Stimulated activated CD4-positive, alpha-beta T cell treated with anti-CD3 and anti-CD28 coated beads, Interleukin-4, amount 100 ng/mL, for 1 hour (primary cell): ENCODE data around the gene DLG1.

Experiments
- DNase-seq: peaks from one replicate; pipeline ENCODE4 v3.0.0-alpha.2; 2020

DLG1 gene

GRCh38 chr3:197027151-197027895 lies 271.1 kb downstream of the DLG1 start:
- DNase-seq, result no peak

- no peak for DNase-seq
These were observed 271.9 kb downstream of the DLG1 start for GRCh38 chr3:197026481-197026866.

- DNase-seq, result no peak
These were observed 272.5 kb downstream of the DLG1 start for GRCh38 chr3:197025736-197026480.

GRCh38 chr3:197024881-197025735 lies 273.3 kb downstream of the DLG1 start:
- no peak for DNase-seq

- no peak for DNase-seq
These were observed 274.3 kb downstream of the DLG1 start for GRCh38 chr3:197023998-197024651.

GRCh38 chr3:197023241-197023997 lies 275.0 kb downstream of the DLG1 start:
- DNase-seq, result no peak

- DNase-seq, result no peak
These were observed 275.8 kb downstream of the DLG1 start for GRCh38 chr3:197022405-197023231.

- DNase-seq, result no peak
These were observed 276.5 kb downstream of the DLG1 start for GRCh38 chr3:197021729-197022404.

- DNase-seq, result no peak
These were observed 277.2 kb downstream of the DLG1 start for GRCh38 chr3:197021231-197021630.

- no peak for DNase-seq
These were observed 278.9 kb downstream of the DLG1 start for GRCh38 chr3:197019535-197019934.

- DNase-seq, result no peak
These were observed 279.4 kb downstream of the DLG1 start for GRCh38 chr3:197019021-197019420.

GRCh38 chr3:197017003-197017402 lies 281.4 kb downstream of the DLG1 start:
- DNase-seq, result no peak

- DNase-seq, result no peak
These were observed 282.3 kb downstream of the DLG1 start for GRCh38 chr3:197015790-197016736.

GRCh38 chr3:197014942-197015575 lies 283.4 kb downstream of the DLG1 start:
- DNase-seq, result no peak

- no peak for DNase-seq
These were observed 284.4 kb downstream of the DLG1 start for GRCh38 chr3:197014024-197014423.

GRCh38 chr3:197012540-197012883 lies 285.9 kb downstream of the DLG1 start:
- no peak for DNase-seq

GRCh38 chr3:197011780-197012539 lies 286.5 kb downstream of the DLG1 start:
- DNase-seq, result no peak
